GM19324 (cell line): ENCODE results near the gene ERBB2.

Experiments
- ATAC-seq: cut with Tn5 transposase; IDR thresholded peaks from one replicate; pipeline ENCODE4 v1.9.1; 2021; ENCODE audit warnings: mild to moderate bottlenecking, moderate library complexity; ENCODE audit not compliant: unreplicated experiment, low FRiP score

The ERBB2 gene

GRCh38 chr17:39664581-39665561, 35.0 kb upstream of the ERBB2 start, which contains the start of gene TCAP:
TCAP (plus strand) TSS chr17:39665349; CDS start chr17:39665360, 11 bp downstream.
- ATAC-seq = no peak

GRCh38 chr17:39665642-39666224, 34.1 kb upstream of the ERBB2 start:
- ATAC-seq = no peak

GRCh38 chr17:39666231-39666600, 33.6 kb upstream of the ERBB2 start:
- no peak for ATAC-seq

- ATAC-seq = no peak
Measured at GRCh38 chr17:39666601-39667261, 33.1 kb upstream of the ERBB2 start.

GRCh38 chr17:39667262-39667944, 32.5 kb upstream of the ERBB2 start:
- no peak for ATAC-seq

- no peak for ATAC-seq
Measured at GRCh38 chr17:39667945-39668924, 31.6 kb upstream of the ERBB2 start, which contains the start of gene PNMT. PNMT (plus strand) TSS chr17:39668453; CDS start chr17:39668476, 23 bp downstream.

- ATAC-seq = no peak
Measured at GRCh38 chr17:39669897-39670735, 29.7 kb upstream of the ERBB2 start.

GRCh38 chr17:39670746-39671145, 29.1 kb upstream of the ERBB2 start:
- ATAC-seq = no peak

GRCh38 chr17:39671651-39672521, 28.0 kb upstream of the ERBB2 start:
- ATAC-seq = no peak

GRCh38 chr17:39672522-39673334, 27.1 kb upstream of the ERBB2 start:
- no peak for ATAC-seq

GRCh38 chr17:39673335-39674081, 26.4 kb upstream of the ERBB2 start:
- no peak for ATAC-seq

GRCh38 chr17:39674179-39674578, 25.7 kb upstream of the ERBB2 start:
- no peak for ATAC-seq

GRCh38 chr17:39674702-39675389, 25.0 kb upstream of the ERBB2 start:
- no peak for ATAC-seq

- no peak for ATAC-seq
Measured at GRCh38 chr17:39675390-39676082, 24.3 kb upstream of the ERBB2 start.
